K562 (cell line): ENCODE measurements around the gene MBIP. TPM values are rescaled to one million over a fixed set of nuclear protein-coding genes. Genes with fewer than 3 reads are reported as not detected.

Experiments
- ASH1L ChIP-seq: fragments of 450-650 bp; IDR thresholded peaks from 2 replicates; pipeline ENCODE4 v1.6.1; 2018; ENCODE audit warnings: borderline replicate concordance, mild to moderate bottlenecking, low read depth; ENCODE audit not compliant: partially characterized antibody
- BMI1 ChIP-seq: fragments of 150-350 bp; IDR thresholded peaks from 2 replicates; pipeline ENCODE4 v1.6.1; 2014; ENCODE audit warnings: low read length
- HMBOX1 ChIP-seq: sonication (generic); IDR thresholded peaks from 2 replicates; pipeline ENCODE4 v1.6.1; 2016
- IRF2 ChIP-seq: sonication (generic); formaldehyde crosslinking; IDR thresholded peaks from 2 replicates; pipeline ENCODE4 v1.8.1; 2022; ENCODE audit warnings: mild to moderate bottlenecking, missing genetic modification reagents
- SIX5 ChIP-seq, 2 experiments: IDR thresholded peaks; 2 replicates each; pipeline ENCODE4 v1.6.1; 2011; ENCODE audit warnings: low read length in 2 of 2, borderline replicate concordance in 1 of 2, low read depth in 1 of 2, mild to moderate bottlenecking in 1 of 2, moderate library complexity in 1 of 2; ENCODE audit not compliant: insufficient read depth in 1 of 2
- UBTF ChIP-seq, 2 experiments: IDR thresholded peaks; 2 replicates each; pipeline ENCODE4 v1.6.1; 2012; ENCODE audit warnings: improper control_type of control experiment in 2 of 2, low read depth in 2 of 2, low read length in 2 of 2, borderline replicate concordance in 1 of 2
- ZNF316 ChIP-seq: fragments of 450-650 bp; IDR thresholded peaks from 2 replicates; pipeline ENCODE4 v1.6.1; 2016
- ZNF518B ChIP-seq: fragments of 250-450 bp; sonication (Bioruptor Pico); IDR thresholded peaks from 2 replicates; pipeline ENCODE4 v1.5.0; 2021; ENCODE audit warnings: mild to moderate bottlenecking, moderate library complexity
- polyA plus RNA-seq, 8 experiments: library from polyadenylated mRNA; depleted of rRNA in 4 of 8; stranded (reverse) in 5 of 8; unstranded in 3 of 8; fragments of >200 nt; fragmentation: Nextera tagmentation in 2 of 8; fragmentation: Illumina TruSeq in 1 of 8; extraction: Ambion mirVana in 2 of 8; extraction: Trizol in 1 of 8; gene quantifications; 2 replicates each; pipeline versions ENCODE4 v1.2.1 to v1.2.3, GENCODE V29; 2011 to 2014; ENCODE audit warnings: inconsistent platforms in 1 of 8, missing spikeins in 1 of 8
- total RNA-seq, 7 experiments: library from RNA; depleted of rRNA in 6 of 7; stranded (reverse); fragments of >200 nt in 6 of 7; fragmentation: Illumina TruSeq in 2 of 7; extraction: Trizol in 2 of 7; gene quantifications; 2 replicates each; pipeline versions ENCODE4 v1.2.1 to v1.2.3, GENCODE V29; 2011 to 2021; ENCODE audit warnings: low replicate concordance in 1 of 7

Gene MBIP
- total and polyA plus RNA-seq, 9 of the 15 experiments (the other 6 are each of a cell fraction or from before 2014, with no cell fraction given): 8.4 to 31.1 (median 19.4) TPM

- no peak for TF ChIP-seq UBTF (IDR thresholded peaks at IDR 0.05; ENCODE audit: borderline replicate concordance in 1 of 2, low read depth in 2 of 2, low read length in 2 of 2)
- no peak for TF ChIP-seq IRF2 (CRISPR knock-in tag)
- peak; percentile 12; the same call in 1 of the 2 replicates for TF ChIP-seq ZNF316
- TF ChIP-seq ASH1L: no peak
- TF ChIP-seq HMBOX1: peak; percentile 36; the same call in 1 of the 2 replicates
- TF ChIP-seq BMI1: no peak
- TF ChIP-seq ZNF518B: no peak
- no peak for TF ChIP-seq SIX5 (IDR thresholded peaks at IDR 0.05; ENCODE audit: borderline replicate concordance in 1 of 2, insufficient read depth in 1 of 2, low read depth in 1 of 2, low read length in 2 of 2)
These were observed 40.9 kb downstream of the MBIP start (continued) for GRCh38 chr14:36279306-36280190.
